GM18519 (cell line): ENCODE results near the gene ZEB1.

Experiments
- ATAC-seq: cut with Tn5 transposase; IDR thresholded peaks from one replicate; pipeline ENCODE4 v1.9.1; 2021; ENCODE audit warnings: mild to moderate bottlenecking, moderate library complexity; ENCODE audit not compliant: unreplicated experiment, low FRiP score

Gene ZEB1

DNA sequence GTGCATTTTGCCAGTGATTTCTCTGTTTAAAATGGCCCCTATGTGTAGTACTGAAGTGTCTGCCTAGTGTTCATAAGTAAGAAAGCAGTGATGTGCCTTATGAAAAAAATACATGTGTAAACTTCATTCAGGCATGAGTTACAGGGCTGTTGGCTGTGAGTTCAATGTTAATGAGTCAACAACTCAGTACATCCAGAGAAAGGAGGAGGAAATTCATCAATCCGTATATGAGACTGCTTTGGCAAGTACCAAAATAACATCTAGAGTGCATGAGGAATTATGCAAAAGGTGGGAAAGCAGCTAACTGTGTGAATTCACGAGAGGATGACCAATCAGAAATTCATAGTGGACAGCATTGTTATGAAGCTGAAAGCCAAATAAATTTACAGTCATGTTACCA is 255.6 kb downstream of the ZEB1 start:
- no peak for ATAC-seq

DNA sequence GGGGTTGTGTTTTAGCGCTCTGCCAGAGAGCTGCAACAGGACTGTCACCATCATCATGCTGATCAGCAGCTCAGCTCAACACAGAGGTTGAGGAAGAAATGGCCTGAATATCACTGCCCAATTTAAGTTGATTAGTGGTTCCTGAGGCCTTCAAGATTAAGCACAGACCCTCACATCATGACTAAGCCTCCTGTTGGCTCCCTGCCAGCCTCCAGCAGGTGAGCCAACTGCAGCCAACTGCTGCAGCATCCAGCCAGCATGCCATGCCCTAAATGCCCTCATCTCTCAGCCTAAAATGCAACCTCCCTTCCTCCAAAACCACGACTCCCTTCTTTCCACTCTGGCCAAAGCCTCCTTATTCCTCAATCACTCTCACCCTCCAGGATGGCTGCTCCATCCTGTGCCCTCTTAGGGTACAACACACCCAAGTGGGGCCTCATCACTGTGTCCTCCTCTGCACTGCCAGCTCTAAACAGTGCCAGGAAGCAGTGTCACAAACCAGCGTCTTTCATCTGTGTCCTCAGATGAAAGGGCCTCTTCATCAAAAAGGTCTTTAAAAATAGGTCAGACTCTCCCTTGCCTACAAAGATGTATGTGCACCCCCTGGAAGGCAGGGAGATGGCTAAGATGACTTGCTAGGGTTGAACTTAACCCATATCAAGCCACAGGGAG is 259.3 kb downstream of the ZEB1 start:
- no peak for ATAC-seq

DNA sequence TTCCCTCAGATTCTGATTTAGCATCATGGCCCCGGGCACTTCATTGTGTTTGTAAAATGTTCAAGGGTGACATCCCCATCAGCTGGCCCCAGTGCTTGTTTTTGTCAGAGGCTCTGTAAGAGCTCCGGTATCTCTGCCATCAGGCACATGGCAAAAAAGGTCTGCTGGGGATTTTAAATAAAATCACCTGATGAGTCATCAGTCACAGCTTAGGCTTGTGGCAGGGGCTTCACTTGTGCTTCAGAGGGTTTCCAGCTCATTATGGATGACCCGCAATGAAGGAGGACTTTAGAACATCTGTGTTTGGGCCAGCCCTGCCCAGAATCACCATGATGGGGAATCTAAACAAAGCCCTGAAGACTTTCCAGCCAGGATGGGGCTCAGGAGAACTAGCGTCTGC is 259.9 kb downstream of the ZEB1 start:
- no peak for ATAC-seq
